NT2/D1 (cell line): ENCODE data around the gene APOBEC3G.

Experiments
- YY1 ChIP-seq: IDR thresholded peaks from 2 replicates; pipeline ENCODE4 v1.6.1; 2011; ENCODE audit not compliant: insufficient read length, insufficient read depth
- ZNF274 ChIP-seq: IDR thresholded peaks from 2 replicates; pipeline ENCODE4 v1.6.1; 2011; ENCODE audit warnings: mild to moderate bottlenecking, low read depth, low read length

DNA sequence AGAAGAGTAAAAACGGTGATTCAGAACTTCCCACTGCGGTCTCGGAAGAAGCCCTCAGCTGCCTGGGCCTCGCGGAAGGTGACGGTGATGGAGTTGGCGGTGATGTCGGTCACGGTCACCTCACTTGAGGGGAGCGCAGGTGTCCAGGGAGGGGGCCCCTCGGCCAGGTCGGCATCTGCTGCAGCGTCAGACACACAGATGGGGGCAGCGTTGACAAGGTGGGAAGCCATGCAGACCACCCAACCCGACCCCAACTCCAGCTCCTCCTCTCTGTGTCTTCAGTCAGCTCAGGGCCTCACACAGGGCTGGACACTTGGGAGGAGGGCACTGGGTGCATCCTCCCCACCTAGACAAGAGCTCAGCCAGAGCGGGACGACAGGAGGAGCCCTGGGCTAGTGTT is 56.8 kb downstream of the APOBEC3G start:
- no peak for TF ChIP-seq ZNF274
- TF ChIP-seq YY1: no peak
